OCI-LY1 (cell line): ENCODE data around the gene IDUA.

ENCODE experiments used
- H2AFZ ChIP-seq: fragments of 200-600 bp; sonication (generic), shearing (Covaris generic); 2 replicates; pipeline ENCODE4 v1.6.0; 2014; ENCODE audit warnings: antibody characterized with exemption, mild to moderate bottlenecking, low read length
- H3F3A ChIP-seq: fragments of 200-600 bp; sonication (generic), shearing (Covaris generic); 2 replicates; pipeline ENCODE4 v1.6.0; 2014; ENCODE audit warnings: mild to moderate bottlenecking, antibody characterized with exemption, low read length, moderate library complexity; ENCODE audit not compliant: insufficient read depth
- H3K27ac ChIP-seq: fragments of 200-600 bp; sonication (generic); 2 replicates; pipeline ENCODE4 v1.5.1; 2014; ENCODE audit warnings: low read length, mixed run types, mild to moderate bottlenecking, low read depth; ENCODE audit not compliant: poor library complexity, severe bottlenecking
- H3K27me3 ChIP-seq: fragments of 200-600 bp; sonication (generic); 2 replicates; pipeline ENCODE4 v1.6.0; 2014; ENCODE audit warnings: antibody characterized with exemption, mild to moderate bottlenecking, low read length, moderate library complexity; ENCODE audit not compliant: insufficient read depth
- H3K36me3 ChIP-seq: fragments of 200-600 bp; sonication (generic); 2 replicates; pipeline ENCODE4 v1.6.1; 2014; ENCODE audit warnings: mild to moderate bottlenecking, antibody characterized with exemption, low read length, moderate library complexity, mixed read lengths; ENCODE audit not compliant: insufficient read depth
- H3K4me1 ChIP-seq: fragments of 200-600 bp; sonication (generic); 2 replicates; pipeline ENCODE4 v1.5.1; 2014; ENCODE audit warnings: mild to moderate bottlenecking, low read length, moderate library complexity; ENCODE audit not compliant: insufficient read depth, severe bottlenecking
- H3K4me2 ChIP-seq: fragments of 200-600 bp; sonication (generic), shearing (Covaris generic); 2 replicates; pipeline ENCODE4 v1.6.1; 2014; ENCODE audit warnings: low read length
- H3K4me3 ChIP-seq: fragments of 200-600 bp; sonication (generic); 2 replicates; pipeline ENCODE4 v1.5.1; 2014; ENCODE audit warnings: low read length, low read depth, mild to moderate bottlenecking, mixed read lengths; ENCODE audit not compliant: poor library complexity, severe bottlenecking
- H3K79me2 ChIP-seq: fragments of 200-600 bp; shearing (Covaris generic); 2 replicates; pipeline ENCODE4 v1.6.1; 2016; ENCODE audit warnings: mixed run types, low read length, mixed read lengths; ENCODE audit not compliant: insufficient read depth
- H3K9ac ChIP-seq: fragments of 200-600 bp; sonication (generic), shearing (Covaris generic); 2 replicates; pipeline ENCODE4 v1.6.1; 2014; ENCODE audit warnings: mild to moderate bottlenecking, low read length, mixed read lengths
- H3K9me2 ChIP-seq: fragments of 200-600 bp; sonication (generic), shearing (Covaris generic); 2 replicates; pipeline ENCODE4 v1.6.1; 2014; ENCODE audit warnings: low read depth, mild to moderate bottlenecking, low read length, mixed read lengths
- H3K9me3 ChIP-seq: fragments of 200-600 bp; shearing (Covaris generic); 2 replicates; pipeline ENCODE4 v1.6.1; 2014; ENCODE audit warnings: low read length, mixed read lengths
- H4K20me1 ChIP-seq: fragments of 200-600 bp; sonication (generic), shearing (Covaris generic); 2 replicates; pipeline ENCODE4 v1.6.0; 2016; ENCODE audit warnings: mild to moderate bottlenecking, low read length; ENCODE audit not compliant: insufficient read depth
- EZH2 ChIP-seq: fragments of 200-600 bp; sonication (generic), shearing (Covaris generic); IDR thresholded peaks from 2 replicates; pipeline ENCODE4 v1.8.0; 2017; ENCODE audit warnings: borderline replicate concordance, mixed run types, mild to moderate bottlenecking, antibody characterized with exemption, low read length, moderate library complexity, mixed read lengths
- TF ChIP-seq, protein P1 (sequence below): fragments of 200-600 bp; sonication (generic), shearing (Covaris generic); IDR thresholded peaks from 2 replicates; pipeline ENCODE4 v1.5.1; 2017; ENCODE audit warnings: mild to moderate bottlenecking, antibody characterized with exemption, low read length, moderate library complexity, mixed read lengths

The IDUA gene

DNA sequence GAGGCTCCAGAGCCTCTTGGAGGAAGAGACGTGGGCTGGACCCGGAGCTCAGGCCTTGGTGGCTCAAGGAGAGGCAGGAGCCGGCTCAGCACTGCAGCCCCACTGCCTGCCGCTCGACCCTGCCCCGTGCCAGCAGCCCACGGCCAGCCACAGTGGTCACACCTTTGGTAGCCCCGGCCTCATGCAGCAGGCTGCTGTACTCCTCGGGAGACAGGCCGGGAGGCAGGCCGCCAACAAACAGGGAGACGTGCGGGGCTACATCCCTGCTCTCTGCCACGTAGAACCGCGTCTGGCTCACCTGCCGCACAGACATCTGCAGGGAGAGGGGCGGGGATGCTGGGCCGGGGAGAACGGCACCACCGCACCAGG is 21.1 kb upstream of the IDUA start:
- H2AFZ ChIP-seq, result no peak overlapping the region
- H3K9me2 ChIP-seq, result no peaks in the 10 kb centered on the region
- H3K36me3 ChIP-seq, result no peaks in the 10 kb centered on the region
- no peaks in the 10 kb centered on the region for H3K79me2 ChIP-seq
- H3K9ac ChIP-seq, result no peak overlapping the region
- TF ChIP-seq, protein P1, sequence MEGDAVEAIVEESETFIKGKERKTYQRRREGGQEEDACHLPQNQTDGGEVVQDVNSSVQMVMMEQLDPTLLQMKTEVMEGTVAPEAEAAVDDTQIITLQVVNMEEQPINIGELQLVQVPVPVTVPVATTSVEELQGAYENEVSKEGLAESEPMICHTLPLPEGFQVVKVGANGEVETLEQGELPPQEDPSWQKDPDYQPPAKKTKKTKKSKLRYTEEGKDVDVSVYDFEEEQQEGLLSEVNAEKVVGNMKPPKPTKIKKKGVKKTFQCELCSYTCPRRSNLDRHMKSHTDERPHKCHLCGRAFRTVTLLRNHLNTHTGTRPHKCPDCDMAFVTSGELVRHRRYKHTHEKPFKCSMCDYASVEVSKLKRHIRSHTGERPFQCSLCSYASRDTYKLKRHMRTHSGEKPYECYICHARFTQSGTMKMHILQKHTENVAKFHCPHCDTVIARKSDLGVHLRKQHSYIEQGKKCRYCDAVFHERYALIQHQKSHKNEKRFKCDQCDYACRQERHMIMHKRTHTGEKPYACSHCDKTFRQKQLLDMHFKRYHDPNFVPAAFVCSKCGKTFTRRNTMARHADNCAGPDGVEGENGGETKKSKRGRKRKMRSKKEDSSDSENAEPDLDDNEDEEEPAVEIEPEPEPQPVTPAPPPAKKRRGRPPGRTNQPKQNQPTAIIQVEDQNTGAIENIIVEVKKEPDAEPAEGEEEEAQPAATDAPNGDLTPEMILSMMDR, result no peak
- TF ChIP-seq EZH2, result no peak
- no peak overlapping the region for H3K27ac ChIP-seq
- H3K4me2 ChIP-seq, result no peak overlapping the region
- no peak overlapping the region for H3K4me3 ChIP-seq
- no peaks in the 10 kb centered on the region for H3K9me3 ChIP-seq
- H3K27me3 ChIP-seq, result no peaks in the 10 kb centered on the region
- no peaks in the 10 kb centered on the region for H4K20me1 ChIP-seq
- H3K4me1 ChIP-seq, result peaks cover 3% of the 10 kb centered on the region
- H3F3A ChIP-seq, result no peaks in the 10 kb centered on the region

DNA sequence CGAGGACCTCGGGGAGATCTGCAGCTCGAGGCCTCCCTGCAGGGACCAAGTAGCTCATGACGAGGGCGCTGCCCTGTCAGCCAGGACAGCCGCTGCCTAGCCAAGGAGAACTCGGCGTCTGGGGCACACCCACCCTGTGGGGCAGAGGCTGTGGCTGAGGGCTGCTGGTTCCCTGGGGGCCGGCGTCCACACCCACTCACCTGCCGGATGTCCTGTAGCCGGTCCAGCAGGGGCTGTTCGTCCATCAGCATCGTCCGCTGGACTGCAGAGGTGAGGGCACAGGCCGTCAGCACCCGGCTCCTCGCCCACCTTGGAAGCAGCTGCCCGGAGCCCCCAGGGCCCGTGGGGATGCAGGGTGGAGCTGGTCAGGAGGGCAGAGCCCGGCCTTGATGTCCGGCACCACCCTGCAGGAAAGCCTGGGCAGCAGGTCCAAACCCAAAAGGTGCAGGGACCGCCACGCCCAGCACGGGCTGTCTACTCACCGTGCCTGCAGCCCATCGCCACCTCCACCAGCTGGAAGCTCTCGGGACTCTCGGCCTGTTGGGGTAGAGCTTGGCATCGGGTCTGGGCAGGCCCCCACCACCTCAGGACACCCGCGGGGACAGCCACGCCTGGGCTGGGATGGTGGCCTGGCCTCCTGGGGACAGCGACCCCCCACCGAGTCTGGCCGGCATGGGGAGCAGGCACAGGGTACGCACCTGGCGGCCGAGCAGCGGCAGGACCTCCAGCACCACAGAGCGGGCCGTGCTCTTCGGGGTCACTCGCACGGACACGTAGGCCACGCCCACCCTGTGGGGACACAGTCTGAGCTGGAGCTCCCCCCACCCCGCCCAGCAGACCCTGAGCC is 20.4 kb upstream of the IDUA start:
- TF ChIP-seq, protein P1, result no peak
- no peak for TF ChIP-seq EZH2

DNA sequence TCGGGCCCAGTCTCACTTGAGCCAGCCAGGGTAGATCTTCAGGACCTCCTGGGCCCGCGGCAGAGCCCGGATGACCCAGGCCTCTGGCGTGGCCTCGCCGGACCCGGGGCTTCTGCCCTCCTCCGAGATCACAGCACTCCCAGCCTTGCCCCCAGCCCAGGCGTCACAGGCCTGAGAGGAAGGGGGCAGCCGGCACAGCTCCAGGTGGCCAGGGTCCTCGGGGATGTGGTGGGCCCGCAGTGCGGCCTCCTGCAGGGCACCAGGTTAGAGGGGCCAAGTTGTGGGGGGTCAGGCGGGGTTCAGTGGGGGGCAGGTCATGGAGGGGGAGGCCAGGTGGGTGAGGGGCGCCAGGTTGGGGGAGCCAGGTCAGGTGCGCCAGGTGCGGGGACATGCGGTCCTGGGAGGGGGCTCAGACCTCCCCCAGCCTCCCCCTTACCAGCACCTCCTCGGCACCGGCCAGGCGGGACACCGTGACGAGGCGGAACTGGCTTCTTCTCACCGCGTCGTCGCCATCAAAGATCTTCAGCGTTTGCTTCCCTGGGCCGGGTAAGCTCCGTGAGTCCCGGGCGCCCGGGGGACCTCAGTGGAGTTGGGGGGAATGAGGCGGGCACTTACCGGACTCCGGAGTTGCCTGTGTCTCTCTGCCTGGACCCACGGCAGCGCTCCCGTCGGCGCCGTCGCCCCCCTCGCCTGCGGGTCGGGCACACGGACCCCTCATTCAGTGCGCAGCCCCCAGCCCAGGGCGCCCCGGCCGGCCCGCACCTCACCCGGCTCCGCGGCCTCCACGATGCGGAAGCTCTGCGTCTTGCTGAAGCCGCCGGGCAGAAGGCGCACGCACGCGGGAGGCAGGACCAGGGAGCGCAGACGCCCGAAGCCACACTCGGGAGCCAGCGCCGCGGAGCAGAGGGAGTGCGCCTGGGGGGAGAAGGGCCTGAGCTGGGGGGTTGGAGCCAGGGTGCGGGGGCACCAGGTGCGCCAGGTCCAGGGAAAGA is 19.4 kb upstream of the IDUA start:
- no peaks in the 10 kb centered on the region for H3K27me3 ChIP-seq

More for the DNA sequence above, 20.4 kb upstream of the IDUA start:
- H3K9ac ChIP-seq, result no peak overlapping the region
- no peaks in the 10 kb centered on the region for H3K27me3 ChIP-seq
- no peaks in the 10 kb centered on the region for H3K9me2 ChIP-seq
- H3F3A ChIP-seq, result no peaks in the 10 kb centered on the region
- H3K9me3 ChIP-seq, result no peaks in the 10 kb centered on the region
- peaks cover 3% of the 10 kb centered on the region for H3K4me1 ChIP-seq
- H3K4me3 ChIP-seq, result no peak overlapping the region
- H3K27ac ChIP-seq, result no peak overlapping the region
- no peak overlapping the region for H2AFZ ChIP-seq
- no peaks in the 10 kb centered on the region for H3K79me2 ChIP-seq
- no peaks in the 10 kb centered on the region for H4K20me1 ChIP-seq
- no peak overlapping the region for H3K4me2 ChIP-seq
- no peaks in the 10 kb centered on the region for H3K36me3 ChIP-seq

More for the DNA sequence above, 19.4 kb upstream of the IDUA start:
- Histone ChIP-seq H3K4me2 (no peak overlapping the region), H3F3A (no peaks in the 10 kb centered on the region), H3K79me2 (no peaks in the 10 kb centered on the region), H3K9me2 (no peaks in the 10 kb centered on the region), H3K36me3 (no peaks in the 10 kb centered on the region), H3K27ac (no peak overlapping the region), H3K4me3 (no peak overlapping the region), H3K9me3 (no peaks in the 10 kb centered on the region), H3K9ac (no peak overlapping the region), H4K20me1 (no peaks in the 10 kb centered on the region), H2AFZ (no peak overlapping the region), H3K4me1 (peaks cover 6% of the 10 kb centered on the region)
- TF ChIP-seq EZH2, result no peak
- TF ChIP-seq, protein P1, result no peak
